ENCODE results near the gene TSHZ2. TPM values are rescaled to one million over a fixed set of nuclear protein-coding genes. Genes with fewer than 3 reads are reported as not detected.

The TSHZ2 gene
- total and polyA plus RNA-seq, 2 donors (not counting 3 experiments of a cell fraction or from before 2014, with no cell fraction given), result not detected

DNA sequence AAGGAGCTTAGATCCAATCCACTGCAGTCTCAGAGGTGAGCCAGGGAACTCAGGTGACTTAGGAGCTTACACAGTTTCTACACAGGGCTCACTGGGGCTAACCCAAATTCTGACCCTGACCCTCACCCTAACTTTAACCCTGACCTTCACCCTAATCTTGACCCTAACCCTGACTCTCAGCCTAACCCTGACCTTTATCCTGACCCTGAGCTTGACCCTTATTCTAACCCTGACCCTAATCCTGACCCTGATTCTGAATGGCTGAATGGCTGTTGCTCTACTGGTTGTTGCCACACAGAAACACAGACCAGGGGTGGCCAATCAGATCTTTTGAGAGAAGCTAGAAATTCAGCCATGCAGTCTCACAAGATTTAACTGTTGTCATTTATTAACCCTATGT, 180.1 kb downstream of the TSHZ2 start:
- ChIA-PET CTCF (no interaction called here), POLR2A (no interaction called here)
- Histone ChIP-seq H3K36me3 (ENCODE audit: control insufficient read depth in 2 of 2, extremely low read depth in 1 of 2, insufficient read depth in 2 of 2, low read length in 2 of 2) (no peaks in the 10 kb centered on the region), H3K9me1 (replicated peaks; ENCODE audit: control insufficient read depth, extremely low read depth, insufficient read depth, low read length) (no peaks in the 10 kb centered on the region), H3K27ac (ENCODE audit: insufficient read depth, low read depth, low read length) (no peak overlapping the region), H3K9ac (replicated peaks; ENCODE audit: extremely low read depth, insufficient read depth, low read length) (no peak overlapping the region), H2AFZ (ENCODE audit: low read depth, low read length) (no peak overlapping the region), H3K79me2 (ENCODE audit: control insufficient read depth, insufficient read depth, low read length) (no peaks in the 10 kb centered on the region), H4K20me1 (replicated peaks; ENCODE audit: control insufficient read depth, extremely low read depth, insufficient read depth, low read length) (no peaks in the 10 kb centered on the region), H3K9me3 (replicated peaks; ENCODE audit: control insufficient read depth, insufficient read depth, low read length) (no peaks in the 10 kb centered on the region), H3K27me3 (ENCODE audit: control insufficient read depth in 2 of 2, insufficient read depth in 2 of 2, low read length in 2 of 2) (no peaks in the 10 kb centered on the region), H3K4me1 (ENCODE audit: control insufficient read depth, extremely low read depth, insufficient read depth, low read length) (no peaks in the 10 kb centered on the region), H3K4me2 (ENCODE audit: insufficient read depth, low read length) (no peak overlapping the region), H3K4me3 (replicated peaks in 1 of 3; ENCODE audit: insufficient read depth in 1 of 3, low read depth in 1 of 3, low read length in 3 of 3) (no peak overlapping the region)
- FAIRE-seq (no peak), DNase-seq (ENCODE audit: low read depth, low spot score) (no peak)
- intact Hi-C loops (cut with micrococcal nuclease) (no loop called here), dilution Hi-C loops (cut with MboI; ENCODE audit: extremely low pct_ligation_motif_present, low sequenced_read_pairs) (no loop called here)
- no TSS peak for BruUV-seq (replicated peaks)
- TF ChIP-seq EZH2 (IDR thresholded peaks at IDR 0.05; ENCODE audit: borderline replicate concordance, low read depth, low read length, severe bottlenecking) (no peak), CTCF (IDR thresholded peaks at IDR 0.05; ENCODE audit: extremely low read depth in 1 of 2, insufficient read depth in 1 of 2, low read depth in 1 of 2, low read length in 2 of 2) (no peak), FOS (IDR thresholded peaks at IDR 0.05; ENCODE audit: borderline replicate concordance, insufficient read depth, low read length) (no peak), GATA2 (IDR thresholded peaks at IDR 0.05; ENCODE audit: insufficient read depth, insufficient read length, low read depth, low read length) (no peak), MYC (IDR thresholded peaks at IDR 0.05; ENCODE audit: low read depth, low read length) (no peak), JUN (IDR thresholded peaks at IDR 0.05; ENCODE audit: borderline replicate concordance, insufficient read depth, insufficient read length, low read depth) (no peak)

GRCh38 chr20:53154540-53154939, 182.4 kb downstream of the TSHZ2 start:
- intact Hi-C loops (cut with micrococcal nuclease) (no loop called here), dilution Hi-C loops (cut with MboI; ENCODE audit: extremely low pct_ligation_motif_present, low sequenced_read_pairs) (no loop called here)
- ChIA-PET POLR2A (no interaction called here), CTCF (no interaction called here)
- Histone ChIP-seq H3K4me1 (ENCODE audit: control insufficient read depth, extremely low read depth, insufficient read depth, low read length) (no peaks in the 10 kb centered on the region), H4K20me1 (replicated peaks; ENCODE audit: control insufficient read depth, extremely low read depth, insufficient read depth, low read length) (no peaks in the 10 kb centered on the region), H3K9ac (replicated peaks; ENCODE audit: extremely low read depth, insufficient read depth, low read length) (no peak overlapping the region), H3K4me3 (replicated peaks in 1 of 3; ENCODE audit: insufficient read depth in 1 of 3, low read depth in 1 of 3, low read length in 3 of 3) (no peak overlapping the region), H3K4me2 (ENCODE audit: insufficient read depth, low read length) (no peak overlapping the region), H2AFZ (ENCODE audit: low read depth, low read length) (no peak overlapping the region), H3K27ac (ENCODE audit: insufficient read depth, low read depth, low read length) (no peak overlapping the region), H3K27me3 (ENCODE audit: control insufficient read depth in 2 of 2, insufficient read depth in 2 of 2, low read length in 2 of 2) (no peaks in the 10 kb centered on the region), H3K36me3 (ENCODE audit: control insufficient read depth in 2 of 2, extremely low read depth in 1 of 2, insufficient read depth in 2 of 2, low read length in 2 of 2) (no peaks in the 10 kb centered on the region), H3K79me2 (ENCODE audit: control insufficient read depth, insufficient read depth, low read length) (no peaks in the 10 kb centered on the region), H3K9me3 (replicated peaks; ENCODE audit: control insufficient read depth, insufficient read depth, low read length) (no peaks in the 10 kb centered on the region), H3K9me1 (replicated peaks; ENCODE audit: control insufficient read depth, extremely low read depth, insufficient read depth, low read length) (no peaks in the 10 kb centered on the region)
- BruUV-seq (replicated peaks), result no TSS peak
- TF ChIP-seq MAX (IDR thresholded peaks at IDR 0.05; ENCODE audit: insufficient read depth, insufficient read length) (no peak), CTCF (IDR thresholded peaks at IDR 0.05; ENCODE audit: extremely low read depth in 1 of 2, insufficient read depth in 1 of 2, low read depth in 1 of 2, low read length in 2 of 2) (no peak), JUN (IDR thresholded peaks at IDR 0.05; ENCODE audit: borderline replicate concordance, insufficient read depth, insufficient read length, low read depth) (no peak), MYC (IDR thresholded peaks at IDR 0.05; ENCODE audit: low read depth, low read length) (no peak), FOS (IDR thresholded peaks at IDR 0.05; ENCODE audit: borderline replicate concordance, insufficient read depth, low read length) (no peak), GATA2 (IDR thresholded peaks at IDR 0.05; ENCODE audit: insufficient read depth, insufficient read length, low read depth, low read length) (no peak), EZH2 (IDR thresholded peaks at IDR 0.05; ENCODE audit: borderline replicate concordance, low read depth, low read length, severe bottlenecking) (no peak), POLR2AphosphoS5 (IDR thresholded peaks at IDR 0.05; ENCODE audit: insufficient read depth, low read depth, low read length) (no peak), POLR2A (IDR thresholded peaks at IDR 0.05; ENCODE audit: low read depth, low read length) (no peak)
- FAIRE-seq (no peak), DNase-seq (ENCODE audit: low read depth, low spot score) (no peak)
